Thoracic aorta (tissue), 2 donors: ENCODE data around the gene BCL2L14. TPM values are rescaled to one million over a fixed set of nuclear protein-coding genes. Genes with fewer than 3 reads are reported as not detected.

ENCODE experiments used
- ATAC-seq: fragments of 150-250 bp; one replicate; pipeline ENCODE4 v1.8.0; 2017; ENCODE audit warnings: low read depth; ENCODE audit not compliant: insufficient number of reproducible peaks, low FRiP score
- DNase-seq: peaks from one replicate; pipeline ENCODE4 v3.0.0-alpha.2; 2020; ENCODE audit warnings: low spot score
- H3K27ac ChIP-seq, 2 donors: fragments of 200-600 bp; sonication (generic); 1 replicate in 1 of 2; 2 replicates in 1 of 2; pipeline ENCODE4 v1.5.1; 2016; ENCODE audit warnings: mild to moderate bottlenecking in 2 of 2, moderate library complexity in 2 of 2
- H3K27me3 ChIP-seq: fragments of 200-600 bp; sonication (generic); replicated peaks from 2 replicates; pipeline ENCODE4 v1.6.0; 2016; ENCODE audit warnings: mild to moderate bottlenecking; ENCODE audit not compliant: insufficient read depth
- H3K36me3 ChIP-seq: fragments of 200-600 bp; sonication (generic); one replicate; pipeline ENCODE4 v1.5.1; 2016
- H3K4me1 ChIP-seq, 2 donors: fragments of 200-600 bp; sonication (generic); 1 replicate in 1 of 2; 2 replicates in 1 of 2; pipeline versions ENCODE4 v1.5.1 to v1.6.0; 2016; ENCODE audit warnings: low read depth in 2 of 2, mild to moderate bottlenecking in 1 of 2; ENCODE audit not compliant: control insufficient read depth in 1 of 2
- H3K4me3 ChIP-seq: fragments of 200-600 bp; sonication (generic); 2 replicates; pipeline ENCODE4 v1.5.1; 2016; ENCODE audit warnings: mild to moderate bottlenecking
- H3K9me3 ChIP-seq: fragments of 200-600 bp; sonication (generic); 2 replicates; pipeline ENCODE4 v1.5.1; 2016
- total RNA-seq, 2 donors: library from RNA; depleted of rRNA; stranded (reverse); fragments of >200 nt; gene quantifications; one replicate each; pipeline versions ENCODE4 v1.1.0 to v1.2.3, GENCODE V29; 2016
- TF ChIP-seq, protein P1 (sequence below): fragments of 200-600 bp; sonication (generic); IDR thresholded peaks from one replicate; pipeline ENCODE4 v1.5.1; 2019; ENCODE audit warnings: antibody characterized with exemption

The BCL2L14 gene, protein sequence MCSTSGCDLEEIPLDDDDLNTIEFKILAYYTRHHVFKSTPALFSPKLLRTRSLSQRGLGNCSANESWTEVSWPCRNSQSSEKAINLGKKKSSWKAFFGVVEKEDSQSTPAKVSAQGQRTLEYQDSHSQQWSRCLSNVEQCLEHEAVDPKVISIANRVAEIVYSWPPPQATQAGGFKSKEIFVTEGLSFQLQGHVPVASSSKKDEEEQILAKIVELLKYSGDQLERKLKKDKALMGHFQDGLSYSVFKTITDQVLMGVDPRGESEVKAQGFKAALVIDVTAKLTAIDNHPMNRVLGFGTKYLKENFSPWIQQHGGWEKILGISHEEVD
- under 1 TPM in 1 of 2 donors, not detected in 1; 0.85 TPM for total RNA-seq

DNA sequence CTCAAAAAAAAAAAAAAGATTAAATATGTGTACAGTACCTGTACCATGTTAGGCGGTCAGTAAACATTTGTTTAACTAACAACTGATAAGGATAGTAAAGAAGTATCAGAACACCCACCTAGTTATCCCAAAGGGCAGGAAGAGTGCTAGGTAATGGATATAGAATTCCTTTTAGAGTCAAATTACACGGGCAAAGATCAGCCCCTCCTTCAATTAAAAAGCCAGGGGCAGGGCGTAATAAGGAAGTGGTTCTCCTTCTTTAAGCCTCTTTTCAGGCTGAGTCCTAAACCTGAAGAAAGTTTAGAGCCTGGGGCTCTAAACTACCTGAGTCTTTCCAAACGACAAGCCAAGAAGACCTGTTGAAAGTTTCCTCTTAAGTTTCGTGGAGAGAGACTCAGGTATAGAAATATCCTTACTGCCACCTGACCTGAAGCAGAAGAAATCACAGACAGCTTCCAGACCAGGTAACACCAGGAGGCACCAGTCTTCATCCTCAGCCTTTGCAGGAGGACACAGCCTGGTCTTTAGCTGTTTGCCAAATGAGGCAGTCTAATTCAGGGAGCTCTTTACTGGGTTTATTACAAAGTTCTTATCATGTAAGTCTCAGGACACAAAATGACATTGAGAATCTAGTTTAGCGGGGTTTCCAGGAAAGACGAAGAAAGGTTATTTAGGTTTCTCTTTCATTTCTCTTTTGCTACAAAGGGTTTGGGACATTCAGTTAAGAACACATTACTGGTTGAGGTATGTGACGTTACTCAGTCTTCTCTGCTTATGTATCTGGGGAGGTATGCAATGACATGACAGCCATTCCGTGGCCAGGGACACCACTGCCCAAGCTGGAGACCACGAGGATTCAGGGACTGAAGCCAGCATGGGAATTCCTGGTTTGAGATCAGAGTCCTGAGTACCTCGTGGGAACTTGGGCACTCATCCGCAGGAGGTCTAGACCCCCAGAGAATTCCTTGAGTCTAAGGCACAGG lies at the start of gene BCL2L14:
TSS of gene BCL2L14 (plus strand) at position 266 of the 983 bp plus-strand sequence. CDS start 8,367 bp downstream, outside the sequence.
- Histone ChIP-seq H3K4me3 (peak within 1 kb of the TSS; percentile 25), H3K36me3 (no peaks in the 10 kb centered on the region), H3K27me3 (no peaks in the 10 kb centered on the region), H3K4me1 (no peaks in the 10 kb centered on the region), H3K9me3 (no peaks in the 10 kb centered on the region), H3K27ac (no peak within 1 kb of the TSS)
- TF ChIP-seq, protein P1, sequence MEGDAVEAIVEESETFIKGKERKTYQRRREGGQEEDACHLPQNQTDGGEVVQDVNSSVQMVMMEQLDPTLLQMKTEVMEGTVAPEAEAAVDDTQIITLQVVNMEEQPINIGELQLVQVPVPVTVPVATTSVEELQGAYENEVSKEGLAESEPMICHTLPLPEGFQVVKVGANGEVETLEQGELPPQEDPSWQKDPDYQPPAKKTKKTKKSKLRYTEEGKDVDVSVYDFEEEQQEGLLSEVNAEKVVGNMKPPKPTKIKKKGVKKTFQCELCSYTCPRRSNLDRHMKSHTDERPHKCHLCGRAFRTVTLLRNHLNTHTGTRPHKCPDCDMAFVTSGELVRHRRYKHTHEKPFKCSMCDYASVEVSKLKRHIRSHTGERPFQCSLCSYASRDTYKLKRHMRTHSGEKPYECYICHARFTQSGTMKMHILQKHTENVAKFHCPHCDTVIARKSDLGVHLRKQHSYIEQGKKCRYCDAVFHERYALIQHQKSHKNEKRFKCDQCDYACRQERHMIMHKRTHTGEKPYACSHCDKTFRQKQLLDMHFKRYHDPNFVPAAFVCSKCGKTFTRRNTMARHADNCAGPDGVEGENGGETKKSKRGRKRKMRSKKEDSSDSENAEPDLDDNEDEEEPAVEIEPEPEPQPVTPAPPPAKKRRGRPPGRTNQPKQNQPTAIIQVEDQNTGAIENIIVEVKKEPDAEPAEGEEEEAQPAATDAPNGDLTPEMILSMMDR = no peak
- ATAC-seq (no peak), DNase-seq (no peak)

DNA sequence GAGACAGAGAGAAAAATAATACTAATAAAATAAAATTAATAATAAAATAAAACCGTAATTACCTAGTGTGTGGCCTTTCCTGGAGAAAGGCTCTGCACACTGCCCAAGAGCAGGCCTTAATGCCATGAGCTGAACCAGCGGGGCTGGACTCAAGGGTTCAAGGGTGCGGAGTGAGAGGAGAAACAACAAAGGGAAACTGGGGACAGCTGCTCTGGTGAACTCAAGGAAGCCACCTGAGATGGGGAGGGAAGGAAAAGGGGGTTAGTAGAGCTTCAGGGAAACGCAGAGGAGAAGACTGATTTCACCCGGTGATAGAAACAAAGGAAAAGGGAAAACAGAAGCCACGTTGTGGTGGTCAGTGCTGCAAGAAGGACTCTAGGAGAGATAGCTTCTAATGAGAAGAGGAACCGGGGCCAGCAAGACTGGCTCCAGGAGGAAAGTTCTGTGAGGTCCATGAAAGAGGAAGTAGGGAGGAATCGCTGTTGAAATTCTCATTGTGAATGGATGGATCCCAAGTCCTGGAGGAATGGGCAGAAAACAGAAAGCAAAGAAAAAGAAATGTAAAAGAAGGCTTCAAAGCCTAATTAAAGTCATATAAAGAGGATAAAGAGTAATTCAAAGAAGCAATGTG lies 48.3 kb upstream of the BCL2L14 start:
- Histone ChIP-seq H3K4me3 (no peak overlapping the region), H3K27me3 (no peaks in the 10 kb centered on the region), H3K27ac (no peak overlapping the region), H3K9me3 (no peaks in the 10 kb centered on the region), H3K4me1 (no peaks in the 10 kb centered on the region), H3K36me3 (no peaks in the 10 kb centered on the region)
- ATAC-seq = no peak
- TF ChIP-seq, protein P1 = no peak
- no peak for DNase-seq

DNA sequence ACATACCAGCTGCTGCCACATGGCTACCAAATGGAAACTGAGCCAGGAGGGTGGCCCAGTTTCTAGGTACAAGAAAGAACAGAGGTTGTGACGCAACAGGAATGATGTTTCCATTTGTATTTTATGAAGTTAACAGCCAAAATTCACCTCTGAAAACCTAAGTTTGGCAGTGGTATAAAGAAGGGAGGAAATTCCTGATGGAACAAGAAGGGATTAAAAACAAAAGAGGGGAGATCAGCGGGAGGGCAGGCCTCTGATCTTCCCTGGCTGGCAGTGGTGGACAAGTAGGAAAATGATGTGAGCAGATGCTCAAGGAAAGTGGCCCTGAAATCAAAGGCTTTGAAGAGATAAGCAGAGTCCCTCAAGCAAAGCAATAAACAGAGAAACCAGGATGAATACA lies 47.3 kb upstream of the BCL2L14 start:
- no peak for DNase-seq
- Histone ChIP-seq H3K27me3 (no peaks in the 10 kb centered on the region), H3K4me3 (no peak overlapping the region), H3K27ac (no peak overlapping the region), H3K36me3 (no peaks in the 10 kb centered on the region), H3K9me3 (no peaks in the 10 kb centered on the region), H3K4me1 (no peaks in the 10 kb centered on the region)
- no peak for ATAC-seq
- TF ChIP-seq, protein P1 = no peak

DNA sequence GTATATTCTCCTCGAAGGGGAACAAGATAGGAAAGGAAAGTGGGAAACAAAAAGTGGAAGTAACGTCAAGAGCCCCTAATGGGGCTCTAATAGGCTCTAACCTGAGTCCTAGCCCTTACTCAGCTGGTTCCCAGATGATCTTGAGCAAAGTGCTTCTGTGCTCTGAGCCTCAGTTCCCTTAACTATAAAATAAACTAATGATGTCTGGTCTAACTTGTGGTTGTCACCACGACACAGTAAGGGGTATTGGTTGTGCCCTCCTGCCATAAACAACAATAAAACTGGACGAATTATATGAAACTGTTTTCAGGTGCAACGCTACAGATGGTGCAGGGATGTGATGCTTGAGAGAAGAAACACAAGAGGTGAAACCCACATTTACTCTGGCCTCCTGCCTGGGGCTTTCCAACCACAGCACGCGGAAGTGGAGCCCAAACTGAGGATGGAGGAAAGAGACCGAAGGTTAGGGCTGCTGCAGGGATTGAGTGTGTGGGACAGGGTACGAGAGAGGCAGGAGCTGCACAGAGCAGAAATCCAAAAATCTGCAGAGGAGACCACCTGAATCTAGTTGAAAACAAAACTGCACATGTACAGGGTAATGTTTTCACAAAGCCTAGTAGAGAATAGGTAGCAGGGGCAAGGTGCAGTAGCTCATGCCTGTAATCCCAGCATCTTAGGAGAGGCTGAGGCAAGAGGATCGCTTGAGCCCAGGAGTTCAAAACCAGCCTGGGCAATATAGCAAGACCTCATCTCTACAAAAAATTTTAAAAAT lies 45.6 kb upstream of the BCL2L14 start:
- DNase-seq (no peak), ATAC-seq (no peak)
- Histone ChIP-seq H3K27me3 (no peaks in the 10 kb centered on the region), H3K4me3 (no peak overlapping the region), H3K27ac (no peak overlapping the region), H3K36me3 (no peaks in the 10 kb centered on the region), H3K9me3 (no peaks in the 10 kb centered on the region), H3K4me1 (no peaks in the 10 kb centered on the region)
- TF ChIP-seq, protein P1 = no peak
